Measurements from ENCODE around the gene CDH23. TPM values are rescaled to one million over a fixed set of nuclear protein-coding genes. Genes with fewer than 3 reads are reported as not detected.

Gene CDH23
- total RNA-seq, 1 donor from 2014 or later: 4.5 TPM

GRCh38 chr10:71573562-71574518, 177.1 kb downstream of the CDH23 start:
- intact Hi-C loops (cut with micrococcal nuclease): loop anchor here (10.0 kb wide), 1 partner anchor 259 kb away; the partner anchor contains the start of gene SLC29A3
- peaks cover 10% of the 10 kb centered on the region for H3K4me1 ChIP-seq
- DNase-seq: no peak

GRCh38 chr10:71575451-71575850, 178.7 kb downstream of the CDH23 start:
- DNase-seq: peak; percentile 61
- H3K4me3 ChIP-seq: no peak overlapping the region
- H3K27ac ChIP-seq (replicated peaks): no peak overlapping the region
- no peaks in the 10 kb centered on the region for H3K36me3 ChIP-seq
- H3K9me3 ChIP-seq (replicated peaks): no peaks in the 10 kb centered on the region
- intact Hi-C loops (cut with micrococcal nuclease): loop anchor here (10.0 kb wide), 1 partner anchor 261 kb away; the partner anchor contains the start of gene SLC29A3
- H3K27me3 ChIP-seq (ENCODE audit: low read depth): no peaks in the 10 kb centered on the region
- H3K4me1 ChIP-seq: peaks cover 10% of the 10 kb centered on the region
- TF ChIP-seq CTCF (IDR thresholded peaks at IDR 0.05; ENCODE audit: borderline replicate concordance): no peak

More at GRCh38 chr10:71573562-71574518, 177.1 kb downstream of the CDH23 start:
- Histone ChIP-seq H3K9me3 (replicated peaks) (no peaks in the 10 kb centered on the region), H3K4me3 (no peak overlapping the region), H3K27me3 (ENCODE audit: low read depth) (no peaks in the 10 kb centered on the region), H3K36me3 (no peaks in the 10 kb centered on the region), H3K27ac (replicated peaks) (no peak overlapping the region)
- no peak for TF ChIP-seq CTCF (IDR thresholded peaks at IDR 0.05; ENCODE audit: borderline replicate concordance)

- Histone ChIP-seq H3K36me3 (no peaks in the 10 kb centered on the region), H3K4me3 (no peak overlapping the region), H3K4me1 (peaks cover 10% of the 10 kb centered on the region), H3K27ac (replicated peaks) (no peak overlapping the region), H3K9me3 (replicated peaks) (no peaks in the 10 kb centered on the region), H3K27me3 (ENCODE audit: low read depth) (no peaks in the 10 kb centered on the region)
- intact Hi-C loops (cut with micrococcal nuclease): loop anchor here (10.0 kb wide), 1 partner anchor 261 kb away; the partner anchor contains the start of gene SLC29A3
- DNase-seq: no peak
- TF ChIP-seq CTCF (IDR thresholded peaks at IDR 0.05; ENCODE audit: borderline replicate concordance): no peak
Measured at GRCh38 chr10:71575934-71576801, 179.4 kb downstream of the CDH23 start.

GRCh38 chr10:71576842-71577241, 180.1 kb downstream of the CDH23 start:
- H3K27ac ChIP-seq (replicated peaks): no peak overlapping the region
- no peak overlapping the region for H3K4me3 ChIP-seq
- H3K36me3 ChIP-seq: no peaks in the 10 kb centered on the region
- no peak for TF ChIP-seq CTCF (IDR thresholded peaks at IDR 0.05; ENCODE audit: borderline replicate concordance)
- peaks cover 10% of the 10 kb centered on the region for H3K4me1 ChIP-seq
- H3K27me3 ChIP-seq (ENCODE audit: low read depth): no peaks in the 10 kb centered on the region
- intact Hi-C loops (cut with micrococcal nuclease): loop anchor here (10.0 kb wide), 1 partner anchor 262 kb away; the partner anchor contains the start of gene SLC29A3
- no peak for DNase-seq
- no peaks in the 10 kb centered on the region for H3K9me3 ChIP-seq (replicated peaks)

- Histone ChIP-seq H3K9me3 (replicated peaks) (no peaks in the 10 kb centered on the region), H3K36me3 (no peaks in the 10 kb centered on the region), H3K27me3 (ENCODE audit: low read depth) (no peaks in the 10 kb centered on the region), H3K4me3 (no peak overlapping the region), H3K27ac (replicated peaks) (no peak overlapping the region), H3K4me1 (peaks cover 10% of the 10 kb centered on the region)
- intact Hi-C loops (cut with micrococcal nuclease): loop anchor here (10.0 kb wide), 1 partner anchor 263 kb away; the partner anchor contains the start of gene SLC29A3
- no peak for DNase-seq
- no peak for TF ChIP-seq CTCF (IDR thresholded peaks at IDR 0.05; ENCODE audit: borderline replicate concordance)
Measured at GRCh38 chr10:71577345-71577744, 180.6 kb downstream of the CDH23 start.
